K562 treated with DMSO at 1 percent for 4 hours (cell line): Measurements from ENCODE around the gene ZNF716. TPM values are rescaled to one million over a fixed set of nuclear protein-coding genes. Genes with fewer than 3 reads are reported as not detected.

Experiments used
- total RNA-seq: library from RNA; unstranded; fragments of 300-600 nt; gene quantifications from 2 replicates; pipeline ENCODE4 v1.2.3, GENCODE V29; 2022; ENCODE audit not compliant: insufficient read depth

Gene ZNF716
- total RNA-seq = not detected in 2 replicates

GRCh38 chr7:57449904-57450303 lies at the start of gene ZNF716:
ZNF716 (plus strand) TSS chr7:57450177; CDS start chr7:57450289, 112 bp downstream.

